Measurements from ENCODE around the gene OR10V1.

Gene OR10V1

DNA sequence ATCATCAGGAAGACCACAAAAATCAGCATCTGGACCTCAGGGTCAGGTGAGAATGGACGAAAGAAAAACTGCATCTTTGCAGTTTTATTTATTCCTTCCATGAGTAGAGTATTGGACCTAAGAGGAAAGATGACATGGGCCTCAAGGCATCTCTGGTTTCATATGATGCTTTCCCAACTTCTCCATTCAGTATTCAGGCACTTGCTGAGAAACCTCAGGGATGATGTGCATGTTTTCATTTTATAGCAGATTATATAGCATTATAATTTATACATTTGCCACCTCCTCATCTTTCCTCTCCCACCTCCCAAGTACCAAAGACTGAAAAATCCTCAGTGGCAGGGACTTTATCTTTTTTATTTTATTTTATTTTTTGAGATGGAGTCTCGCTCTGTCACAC, at the start of gene OR10V1:
OR10V1 (minus strand) TSS at position 101 of the 400 bp plus-strand sequence; CDS start at position 101, 0 bp downstream.
- DNase-seq = no peak

DNA sequence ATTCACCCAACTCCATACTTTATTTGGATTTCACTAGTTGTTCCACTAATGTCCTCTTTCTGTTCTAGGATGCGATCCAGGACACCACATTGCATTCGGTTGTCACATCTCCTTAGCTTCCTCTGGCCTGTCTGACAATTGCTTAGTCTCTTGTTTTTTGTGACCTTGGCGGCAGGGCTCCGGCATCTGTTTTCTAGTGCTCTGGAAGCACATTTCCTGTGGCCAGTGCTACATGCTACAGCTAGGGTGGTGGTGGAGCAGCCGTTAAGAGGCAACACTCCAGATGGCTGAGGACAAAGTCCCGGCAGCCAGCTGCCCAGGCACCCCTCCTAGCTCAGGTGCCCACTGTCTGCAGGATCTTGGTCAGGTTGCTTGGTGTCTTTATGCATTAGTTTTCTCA, 48.3 kb upstream of the OR10V1 start:
- no peak for DNase-seq

GRCh38 chr11:59760771-59761170, 47.1 kb upstream of the OR10V1 start:
- no peak for DNase-seq

GRCh38 chr11:59759900-59760299, 46.3 kb upstream of the OR10V1 start:
- DNase-seq = no peak

GRCh38 chr11:59758401-59759037, 44.9 kb upstream of the OR10V1 start:
- DNase-seq = no peak

DNA sequence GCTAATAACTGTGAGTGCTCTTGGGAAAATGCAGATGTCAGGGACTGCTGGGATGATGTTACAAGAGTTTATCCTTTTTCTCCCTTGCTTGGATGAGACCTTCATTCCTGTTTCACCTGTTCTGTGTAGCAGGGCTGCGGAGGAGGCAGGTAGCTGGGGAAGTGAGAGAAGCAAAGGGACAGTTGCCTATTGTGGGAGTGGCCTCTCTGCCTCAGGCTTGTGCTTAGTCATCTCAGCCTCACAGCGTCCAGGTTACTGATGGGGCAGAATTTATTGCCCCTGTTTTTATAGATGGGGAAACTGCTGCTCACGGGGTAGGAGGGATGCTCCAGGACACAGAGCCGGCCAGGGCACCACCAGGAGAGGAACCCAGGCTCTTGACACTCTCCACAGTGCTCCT, 43.2 kb upstream of the OR10V1 start:
- DNase-seq = peak; percentile 19

DNA sequence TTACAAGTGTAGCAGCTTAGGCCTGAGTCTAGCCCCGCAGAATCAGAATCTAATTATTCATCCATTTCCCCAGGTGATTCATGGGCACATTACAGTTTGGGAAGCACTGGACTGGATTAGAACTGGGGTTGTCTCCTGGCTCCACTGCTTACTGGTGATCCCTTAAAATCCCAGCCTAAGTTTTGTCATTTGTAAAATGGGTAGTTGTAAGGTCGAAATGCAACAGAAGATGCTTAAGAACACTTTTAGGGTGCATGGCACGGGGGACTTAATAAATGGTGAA, 42.9 kb upstream of the OR10V1 start:
- no peak for DNase-seq

DNA sequence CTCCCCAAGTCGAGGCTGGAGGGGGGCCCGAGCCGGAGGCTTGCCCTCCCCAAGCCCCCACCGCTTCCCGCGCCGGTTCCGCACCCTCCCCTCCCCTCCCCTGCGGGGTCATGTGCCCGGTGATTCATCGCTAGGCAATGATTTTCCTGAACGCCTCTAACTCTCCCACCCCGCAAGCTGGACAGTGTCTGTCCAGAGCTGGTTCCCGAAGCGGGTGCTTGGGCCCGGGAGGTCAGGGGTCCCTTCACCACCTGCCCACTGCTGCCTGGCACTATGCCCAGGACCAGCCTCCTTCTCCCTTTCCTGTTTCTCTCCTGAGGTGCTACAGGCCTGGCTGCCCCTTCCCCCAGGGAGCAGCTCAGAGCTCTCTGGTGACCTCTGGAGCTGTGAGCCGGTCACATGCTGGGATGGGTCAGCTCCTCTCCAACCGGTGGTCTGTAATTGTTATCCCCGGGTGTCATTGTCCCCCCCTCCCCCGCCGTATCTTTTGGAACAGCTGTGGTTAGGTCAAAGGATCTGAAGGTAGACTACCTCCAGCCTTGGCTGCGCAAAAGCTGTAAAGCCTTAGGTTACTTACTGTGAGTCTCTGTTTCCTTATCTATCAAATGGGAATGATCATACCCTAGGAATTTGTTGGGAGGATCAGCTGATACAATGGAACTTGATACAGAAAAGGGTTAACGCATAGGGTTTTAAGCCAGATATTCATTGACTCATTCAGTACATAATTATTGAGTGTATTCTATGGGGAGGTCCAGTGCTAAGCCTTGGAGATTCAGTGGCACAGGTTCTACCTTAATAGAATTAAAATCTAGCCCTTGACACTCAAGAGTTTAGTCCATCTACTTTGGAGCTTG, 42.3 kb upstream of the OR10V1 start:
- DNase-seq = peak; percentile 39

DNA sequence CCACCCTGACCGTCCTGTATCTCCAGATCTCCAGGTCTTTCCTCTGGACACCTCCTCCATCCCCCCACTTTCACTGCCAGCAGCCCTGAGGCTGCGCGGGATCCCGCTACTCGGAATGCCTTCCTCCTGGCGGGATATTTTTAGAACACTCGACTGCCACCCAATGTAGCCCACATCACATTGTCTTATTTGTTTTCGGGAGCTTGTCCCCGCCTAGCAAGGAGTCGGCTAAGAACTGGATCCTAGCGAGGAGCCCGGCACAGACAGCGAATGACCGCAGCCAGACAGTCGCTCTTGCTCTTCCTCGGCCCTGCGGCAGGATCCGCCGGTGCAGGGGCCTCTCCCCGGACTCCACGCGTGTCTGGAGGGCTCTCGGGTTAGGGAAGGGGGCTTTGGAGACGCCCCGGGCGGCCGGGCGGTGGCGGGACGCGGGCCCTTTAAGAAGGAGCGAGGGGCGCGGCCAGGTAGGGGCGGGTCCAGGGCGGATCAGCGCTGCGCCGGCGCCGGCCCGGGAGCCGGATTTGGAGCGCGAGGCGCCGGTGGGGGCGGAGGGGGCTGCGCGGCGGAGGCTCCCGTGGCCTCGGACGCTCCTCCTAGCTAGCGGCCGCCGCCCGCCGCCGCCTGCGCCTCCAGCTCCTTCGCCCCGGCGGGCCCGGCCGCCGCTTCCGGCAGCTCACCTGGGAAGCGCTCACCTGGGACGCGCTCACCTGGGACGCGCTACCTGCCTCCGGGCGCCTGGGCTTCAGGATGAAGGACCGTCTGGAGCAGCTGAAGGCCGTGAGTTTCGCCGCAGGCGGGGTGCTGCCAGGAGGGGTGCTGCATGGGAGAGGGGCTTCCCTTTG, 41.4 kb upstream of the OR10V1 start, which contains the start of gene STX3:
STX3 (plus strand) TSS at position 518 of the 842 bp plus-strand sequence; CDS start at position 748, 230 bp downstream.
- DNase-seq = peak; percentile 52

- no peak for DNase-seq
These were observed 40.8 kb upstream of the OR10V1 start for GRCh38 chr11:59754494-59754858.

- DNase-seq = peak; percentile 60
These were observed 40.2 kb upstream of the OR10V1 start for GRCh38 chr11:59753650-59754493.

GRCh38 chr11:59746111-59746510, 32.5 kb upstream of the OR10V1 start:
- no peak for DNase-seq

GRCh38 chr11:59730896-59731565, 17.4 kb upstream of the OR10V1 start:
- DNase-seq = no peak

- no peak for DNase-seq
These were observed 16.2 kb upstream of the OR10V1 start for GRCh38 chr11:59729834-59730233.

DNA sequence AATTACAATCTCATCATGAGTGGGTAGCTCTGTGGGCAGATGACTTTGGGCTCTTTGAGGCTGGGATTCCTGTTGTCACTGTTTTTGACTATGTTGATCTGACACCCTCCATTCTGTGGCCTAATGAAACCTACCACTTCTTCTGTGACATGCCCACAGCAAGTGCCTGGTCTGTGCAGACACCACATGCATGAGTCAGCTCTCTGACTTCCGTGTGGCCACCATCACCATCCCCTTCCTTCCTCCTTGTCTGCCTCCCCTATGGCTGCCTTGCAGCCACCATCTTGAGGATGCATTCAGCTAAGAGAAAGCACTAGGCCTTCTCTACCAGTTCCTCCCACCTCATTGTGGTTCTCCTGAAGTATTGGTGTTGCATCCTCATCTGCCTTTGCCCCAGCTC, 15.3 kb upstream of the OR10V1 start:
- DNase-seq = no peak

GRCh38 chr11:59728154-59728553, 14.5 kb upstream of the OR10V1 start:
- DNase-seq = no peak

DNA sequence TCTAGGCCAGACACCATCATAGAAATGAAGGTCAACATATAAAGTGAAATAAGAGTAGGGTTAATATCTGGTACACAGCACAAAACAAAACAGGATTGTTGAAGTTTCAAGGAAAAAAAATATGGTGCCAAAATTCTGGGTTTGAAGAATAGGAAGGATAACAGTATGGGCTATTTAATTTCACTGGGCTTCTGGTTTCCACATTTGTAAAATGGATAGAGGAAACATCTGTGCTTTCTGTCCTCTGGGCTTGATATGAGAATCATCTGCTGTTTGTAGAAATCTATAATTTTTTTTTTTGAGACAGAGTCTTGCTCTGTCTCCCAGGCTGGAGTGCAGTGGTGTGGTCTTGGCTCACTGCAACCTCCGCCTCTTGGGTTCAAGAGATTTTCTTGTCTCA, 13.8 kb upstream of the OR10V1 start:
- DNase-seq = no peak

GRCh38 chr11:59724066-59724465, 10.4 kb upstream of the OR10V1 start:
- no peak for DNase-seq

DNA sequence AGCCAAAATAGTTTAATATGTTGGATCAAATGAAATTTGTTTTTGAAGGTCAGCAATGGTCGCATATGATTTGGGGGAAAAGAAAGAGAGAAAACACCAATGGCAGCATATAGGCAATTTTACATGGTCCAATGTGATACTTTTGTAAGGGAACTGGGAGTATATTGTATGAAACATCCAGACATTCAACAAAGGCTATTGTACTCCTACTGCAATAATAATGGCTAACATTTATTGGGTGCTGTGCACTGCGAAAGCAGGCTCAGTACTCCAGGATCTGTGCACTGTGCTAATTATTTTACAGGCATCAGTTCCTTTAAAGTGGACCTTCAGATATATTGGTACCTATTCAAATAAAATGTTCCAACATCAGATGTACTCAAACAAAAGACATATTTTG, 5.9 kb upstream of the OR10V1 start:
- no peak for DNase-seq

GRCh38 chr11:59716051-59716450, 2.4 kb upstream of the OR10V1 start:
- DNase-seq = no peak

GRCh38 chr11:59710136-59710847, 3.4 kb downstream of the OR10V1 start:
- no peak for DNase-seq

All from T1000 (cell line).